Stimulated activated CD4-positive, alpha-beta T cell treated with anti-CD3 and anti-CD28 coated beads, Interleukin-12 subunit alpha, Interleukin-12 subunit beta, amount 100 ng/mL, for 48 hours (primary cell): ENCODE results near the gene SLC38A8.

Source experiments
- DNase-seq, 3 donors: peaks; one replicate each; pipeline ENCODE4 v3.0.0-alpha.2; 2020; ENCODE audit warnings: low read depth in 2 of 3, low spot score in 1 of 3

The SLC38A8 gene

DNA sequence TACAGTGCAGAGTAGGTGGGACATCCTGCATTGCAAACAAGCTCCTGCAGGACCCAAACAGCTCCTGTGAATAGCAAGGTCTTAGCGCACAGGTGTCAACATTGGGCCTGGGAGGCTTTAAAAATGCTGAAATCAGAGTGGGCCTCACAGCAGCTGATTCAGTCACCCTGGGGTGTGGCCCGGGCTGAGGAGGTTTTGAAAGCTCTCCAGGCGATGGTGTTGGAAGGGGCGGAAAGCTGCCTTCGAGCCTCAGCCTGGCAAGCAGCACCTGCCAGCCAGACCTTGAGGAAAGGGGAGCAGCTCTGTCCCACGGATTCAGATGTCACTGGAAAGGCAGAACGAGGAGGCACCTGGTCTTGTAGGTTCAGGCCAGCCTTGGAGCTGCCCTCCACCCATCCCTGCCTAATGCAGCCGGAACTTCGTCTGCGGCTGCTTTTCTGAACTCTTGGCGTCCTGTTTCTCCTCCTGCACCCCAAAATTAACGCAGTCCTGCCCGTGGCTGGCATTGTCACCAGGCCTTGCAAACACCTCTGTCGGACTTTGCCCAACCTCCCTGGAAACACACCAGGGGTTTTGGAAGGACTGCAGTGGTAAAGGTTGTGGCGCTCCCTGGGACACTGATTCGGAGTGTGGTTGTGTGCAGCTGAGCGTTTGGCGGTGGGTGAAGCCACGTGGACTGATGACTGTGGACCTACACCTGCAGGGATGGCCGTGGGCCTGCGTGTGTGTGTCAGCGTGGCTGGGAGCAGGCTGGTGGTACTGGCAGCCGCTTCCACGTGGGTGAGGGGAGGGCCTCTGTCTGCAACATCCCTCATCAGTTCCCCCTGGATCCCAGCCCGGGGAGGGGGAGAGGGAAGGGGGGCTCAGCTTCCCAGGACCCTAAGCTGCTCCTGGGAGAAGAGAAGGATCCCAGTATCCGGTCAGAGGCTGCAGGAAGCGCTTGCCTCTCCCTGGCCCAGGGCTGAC, 71.1 kb downstream of the SLC38A8 start:
- no peak for DNase-seq

DNA sequence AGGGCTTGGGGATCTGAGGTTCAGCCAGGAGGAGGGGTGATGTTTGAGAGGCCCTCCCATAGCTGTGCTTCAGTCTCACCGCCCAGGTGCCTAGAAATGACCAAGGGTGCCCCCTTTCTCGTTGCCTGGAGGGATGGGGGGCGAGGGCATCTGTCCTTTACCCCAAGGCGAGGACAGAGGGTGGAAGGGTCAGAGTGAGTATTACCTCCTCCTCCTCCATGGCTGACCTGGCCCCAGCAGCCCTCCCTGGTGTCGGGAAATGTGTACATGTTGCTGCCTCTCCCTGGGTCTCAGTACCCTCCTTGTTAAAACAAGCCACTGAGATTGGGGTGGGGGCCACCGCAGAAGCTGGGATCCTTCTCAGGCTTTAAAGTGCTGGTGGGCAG, 72.2 kb downstream of the SLC38A8 start:
- DNase-seq: no peak

DNA sequence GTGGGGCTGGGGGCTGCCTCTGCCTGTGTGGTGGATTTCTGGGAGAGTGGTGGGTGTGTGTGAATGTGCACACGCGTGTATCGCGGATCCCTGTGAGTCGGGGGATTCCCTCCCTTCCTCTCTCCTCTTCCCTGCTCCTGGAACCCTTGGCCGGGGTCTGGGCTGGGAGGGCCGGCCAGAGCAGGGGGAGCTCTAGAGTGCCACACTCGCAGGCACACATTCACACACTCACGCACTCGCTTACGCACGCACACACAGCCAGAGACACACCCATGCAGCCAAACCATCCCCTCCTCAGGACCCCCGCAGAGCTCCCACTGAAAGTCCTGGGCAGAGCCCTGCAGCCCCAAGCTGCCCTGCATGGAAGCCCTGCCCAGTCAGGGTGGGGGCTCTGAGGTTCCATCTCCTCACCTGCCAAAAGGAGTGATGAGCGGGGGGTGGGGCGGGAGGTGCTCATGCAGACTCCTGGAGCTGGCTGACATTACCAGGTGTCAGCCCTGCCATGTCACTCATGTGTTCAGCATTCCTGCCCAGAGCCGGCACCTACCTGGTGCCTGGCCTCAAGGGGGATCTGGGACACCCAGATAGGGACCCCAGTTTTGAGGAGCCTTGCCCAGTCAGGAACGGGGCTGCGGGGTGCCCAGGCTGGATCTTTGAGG, 72.7 kb downstream of the SLC38A8 start:
- no peak for DNase-seq

DNA sequence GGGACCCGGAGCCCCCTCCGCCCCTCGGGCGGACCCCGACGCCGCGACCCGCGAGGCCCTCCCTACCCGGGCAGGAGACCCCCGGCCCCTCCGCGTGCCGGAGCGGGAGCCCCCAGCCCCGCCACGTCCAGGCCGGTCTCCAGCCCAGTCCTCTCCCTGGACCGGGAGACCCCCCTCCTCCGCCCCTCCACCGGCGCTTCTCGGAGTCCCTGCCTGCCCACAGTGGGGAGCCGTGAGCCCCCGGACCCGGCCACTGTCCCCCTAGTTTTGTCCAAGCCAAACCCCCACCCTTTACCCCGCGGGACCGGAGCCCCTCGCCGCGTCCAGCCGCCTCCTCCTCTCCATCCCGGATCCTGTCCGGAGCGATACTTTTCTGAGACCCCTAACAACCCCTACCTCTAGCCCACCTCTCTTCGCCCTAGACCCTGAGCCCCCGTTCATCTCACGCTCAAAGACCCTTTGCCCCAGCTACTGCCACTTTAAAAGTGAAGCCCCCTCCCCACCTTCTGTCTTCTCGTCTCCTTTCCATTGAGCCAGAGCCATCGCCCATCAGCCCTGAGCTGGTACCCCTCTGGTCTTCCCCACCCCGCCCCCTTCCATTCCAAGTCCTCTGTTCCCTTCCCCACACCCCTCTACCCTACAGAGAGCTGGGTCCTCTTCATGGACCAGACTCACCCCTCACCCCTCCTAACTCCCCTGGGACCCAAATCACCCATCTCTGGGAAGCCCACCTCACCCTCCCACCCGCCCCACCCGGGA, 73.5 kb downstream of the SLC38A8 start:
- DNase-seq: no peak

DNA sequence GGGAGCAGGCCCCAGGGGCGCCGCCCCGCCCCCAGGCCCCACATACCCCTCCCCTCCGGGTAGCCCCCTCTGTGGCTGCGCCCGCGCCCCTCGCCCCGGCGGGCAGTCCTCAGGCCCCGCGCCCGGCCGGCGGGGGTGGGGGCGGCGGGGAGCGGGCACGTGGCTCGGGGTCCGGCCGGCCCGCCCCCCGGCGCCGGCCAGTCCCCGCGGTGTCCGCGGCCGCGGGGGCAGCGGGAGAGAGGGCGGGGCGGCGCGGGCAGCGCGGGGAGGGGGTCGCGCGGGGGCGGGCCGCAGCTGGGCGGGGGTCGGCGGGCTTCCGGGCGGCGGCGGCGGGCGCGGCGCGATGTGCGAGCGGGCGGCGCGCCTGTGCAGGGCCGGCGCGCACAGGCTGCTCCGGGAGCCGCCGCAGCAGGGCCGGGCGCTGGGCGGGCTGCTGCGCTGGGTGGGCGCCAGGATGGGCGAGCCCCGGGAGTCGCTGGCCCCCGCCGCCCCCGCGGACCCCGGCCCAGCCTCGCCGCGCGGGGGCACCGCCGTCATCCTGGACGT, 74.2 kb downstream of the SLC38A8 start:
- DNase-seq: no peak

DNA sequence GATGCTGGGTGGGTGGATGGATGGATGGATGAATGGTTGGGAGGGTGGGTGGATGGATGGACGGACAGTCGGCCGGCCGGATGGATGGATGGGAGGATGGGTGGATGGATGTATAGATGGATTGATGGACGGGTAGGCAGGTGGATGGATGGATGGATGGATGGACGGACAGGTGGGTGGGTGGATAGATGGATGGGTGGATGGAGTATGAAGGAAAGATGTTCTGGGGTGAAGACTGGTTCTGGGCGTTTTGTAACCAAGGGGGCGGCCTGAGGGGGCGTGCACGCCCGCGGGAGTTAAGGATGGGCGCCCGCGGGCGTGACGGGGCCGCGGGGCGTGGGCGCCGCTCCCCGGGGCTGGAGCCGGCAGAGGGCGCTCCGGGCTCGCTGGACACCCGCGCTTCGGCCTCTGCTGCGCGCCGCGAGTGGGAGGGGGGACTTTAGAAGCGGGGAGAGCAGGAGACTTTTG, 74.7 kb downstream of the SLC38A8 start, which contains the start of gene NECAB2:
NECAB2 (plus strand) TSS at position 407 of the 468 bp plus-strand sequence. CDS start 405 bp downstream, outside the sequence.
- DNase-seq: no peak

DNA sequence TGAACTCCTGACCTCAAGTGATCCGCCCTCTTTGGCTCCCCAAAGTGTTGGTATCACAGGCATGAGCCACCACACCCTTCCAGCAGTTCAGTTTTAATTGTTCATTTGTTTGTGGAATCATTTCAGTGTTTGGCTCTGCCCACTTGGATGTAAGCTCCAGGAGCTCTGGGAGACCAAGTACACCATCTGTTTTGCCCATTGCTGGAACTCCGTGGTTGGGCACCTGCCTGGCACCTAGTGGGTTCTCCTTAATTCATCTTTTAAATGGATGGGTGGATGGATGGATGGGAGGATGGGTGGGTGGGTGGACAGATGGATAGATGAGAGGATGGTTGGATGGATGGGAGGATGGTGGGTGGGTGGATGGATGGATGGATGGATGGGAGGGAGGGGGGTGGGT, 75.5 kb downstream of the SLC38A8 start:
- DNase-seq: no peak

DNA sequence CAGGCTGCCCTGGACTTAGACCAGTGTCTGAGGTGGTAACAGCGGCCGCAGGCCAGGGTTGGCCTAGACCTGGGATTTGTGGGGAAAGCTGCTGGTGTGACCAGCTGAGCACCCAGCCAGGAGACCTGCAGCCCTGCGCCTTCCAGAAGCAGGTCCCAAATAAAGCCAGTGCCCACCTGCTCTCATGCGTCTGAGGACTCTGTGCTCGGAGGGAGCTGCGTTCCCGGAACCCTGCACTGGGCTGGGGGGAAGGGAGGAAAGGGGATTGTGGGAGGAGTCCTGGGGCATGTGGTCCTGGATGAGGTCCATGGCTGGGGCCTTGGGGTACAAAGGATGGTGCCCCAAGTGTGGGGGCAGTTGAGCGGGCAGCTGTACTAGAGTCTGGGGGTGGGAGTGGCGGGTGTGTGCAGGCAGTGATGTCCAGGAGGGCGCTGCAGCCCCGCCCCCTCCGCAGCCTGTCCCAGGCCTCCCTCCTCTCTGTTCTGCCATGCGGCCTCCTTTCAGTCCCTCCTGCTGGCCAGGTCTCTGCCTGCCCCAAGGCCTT, 76.4 kb downstream of the SLC38A8 start:
- no peak for DNase-seq

DNA sequence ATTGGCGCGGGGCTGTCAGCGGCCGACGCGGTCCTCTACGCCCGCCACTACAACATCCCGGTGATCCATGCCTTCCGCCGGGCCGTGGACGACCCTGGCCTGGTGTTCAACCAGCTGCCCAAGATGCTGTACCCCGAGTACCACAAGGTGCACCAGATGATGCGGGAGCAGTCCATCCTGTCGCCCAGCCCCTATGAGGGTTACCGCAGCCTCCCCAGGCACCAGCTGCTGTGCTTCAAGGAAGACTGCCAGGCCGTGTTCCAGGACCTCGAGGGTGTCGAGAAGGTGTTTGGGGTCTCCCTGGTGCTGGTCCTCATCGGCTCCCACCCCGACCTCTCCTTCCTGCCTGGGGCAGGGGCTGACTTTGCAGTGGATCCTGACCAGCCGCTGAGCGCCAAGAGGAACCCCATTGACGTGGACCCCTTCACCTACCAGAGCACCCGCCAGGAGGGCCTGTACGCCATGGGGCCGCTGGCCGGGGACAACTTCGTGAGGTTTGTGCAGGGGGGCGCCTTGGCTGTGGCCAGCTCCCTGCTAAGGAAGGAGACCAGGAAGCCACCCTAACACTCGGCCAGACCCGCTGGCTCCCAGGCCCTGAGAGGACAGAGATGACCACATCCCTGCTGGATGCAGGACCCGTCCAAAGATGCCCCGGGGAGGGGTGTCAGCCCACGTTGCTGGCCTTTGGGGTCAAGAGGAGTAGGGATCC, 77.0 kb downstream of the SLC38A8 start:
- no peak for DNase-seq

DNA sequence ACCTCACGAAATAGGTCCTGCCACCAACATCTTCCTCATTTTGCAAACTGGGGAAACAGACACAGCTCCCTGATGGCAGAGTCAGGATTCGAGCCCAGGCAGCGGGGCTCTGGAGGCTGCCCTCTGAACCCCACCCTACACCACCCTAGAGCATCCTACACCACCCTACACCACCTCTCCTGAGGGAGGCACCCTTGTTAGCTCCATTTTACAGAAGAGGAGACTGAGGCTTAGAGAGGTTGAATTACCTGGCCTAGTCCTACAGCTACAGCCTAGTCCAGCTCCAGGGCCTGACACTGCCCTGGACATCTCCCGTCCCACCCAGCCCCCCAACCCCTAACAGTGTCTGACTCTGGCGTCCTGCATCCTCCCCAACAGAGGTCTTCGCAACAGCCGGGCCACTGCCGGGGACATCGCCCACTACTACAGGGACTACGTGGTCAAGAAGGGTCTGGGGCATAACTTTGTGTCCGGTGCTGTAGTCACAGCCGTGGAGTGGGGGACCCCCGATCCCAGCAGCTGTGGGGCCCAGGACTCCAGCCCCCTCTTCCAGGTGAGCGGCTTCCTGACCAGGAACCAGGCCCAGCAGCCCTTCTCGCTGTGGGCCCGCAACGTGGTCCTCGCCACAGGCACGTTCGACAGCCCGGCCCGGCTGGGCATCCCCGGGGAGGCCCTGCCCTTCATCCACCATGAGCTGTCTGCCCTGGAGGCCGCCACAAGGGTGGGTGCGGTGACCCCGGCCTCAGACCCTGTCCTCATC, 77.7 kb downstream of the SLC38A8 start:
- no peak for DNase-seq

DNA sequence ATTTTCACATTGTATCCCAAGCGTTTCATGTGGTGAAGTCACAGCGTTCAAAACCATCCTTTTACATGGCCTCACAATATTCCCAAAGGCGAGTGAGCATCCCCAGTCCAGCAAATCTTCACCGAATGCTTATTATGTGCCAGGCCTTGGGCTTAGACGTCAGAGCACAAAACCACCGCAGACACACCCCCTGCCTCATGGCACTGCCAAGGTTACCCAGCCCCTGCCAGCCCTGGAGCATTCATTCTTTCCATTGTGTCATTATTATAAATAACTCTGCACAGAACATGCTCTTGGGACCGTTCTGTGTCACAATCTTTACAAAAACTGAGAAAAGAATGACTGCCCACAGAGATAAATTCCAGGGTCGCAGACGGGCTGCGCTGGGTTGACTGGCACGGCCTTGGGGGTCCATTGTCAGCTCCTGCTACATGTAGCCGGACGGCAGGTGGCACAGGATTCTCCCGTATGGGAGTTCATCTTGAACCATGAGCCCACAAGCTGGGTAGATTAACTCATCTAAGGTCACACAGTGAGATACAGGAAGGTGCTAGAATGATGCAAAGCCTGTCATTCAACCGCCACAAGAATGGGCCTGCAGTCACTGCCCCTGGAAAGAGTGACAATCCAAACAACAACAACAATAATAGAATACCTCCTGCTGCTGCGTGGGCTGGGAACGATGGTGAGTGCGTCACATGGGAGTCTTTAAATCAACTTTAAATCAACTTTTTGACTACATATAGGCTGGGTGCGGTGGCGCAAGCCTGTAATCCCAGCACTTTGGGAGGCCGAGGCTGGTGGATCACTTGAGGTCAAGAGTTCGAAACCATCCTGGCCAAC, 79.1 kb downstream of the SLC38A8 start:
- DNase-seq: no peak

DNA sequence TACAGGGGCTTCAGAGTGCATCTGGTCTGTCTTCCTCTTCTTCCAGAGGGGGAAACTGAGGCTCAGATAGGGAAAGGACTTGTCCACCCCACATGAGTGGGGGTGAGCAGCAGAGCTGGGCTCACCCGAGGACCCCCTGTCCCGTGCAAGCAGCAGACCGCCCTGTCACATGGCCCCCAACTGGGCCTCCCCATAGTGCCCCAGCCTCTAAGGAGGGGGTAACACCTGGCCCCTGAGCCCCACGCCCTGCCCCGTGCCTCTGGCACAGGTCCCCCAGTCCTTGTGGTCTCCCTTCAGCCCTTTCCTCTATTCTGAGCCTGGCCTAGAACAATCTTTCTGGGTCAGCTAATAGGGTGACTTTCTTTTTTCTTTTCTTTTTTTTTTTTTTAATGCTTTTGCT, 81.0 kb downstream of the SLC38A8 start:
- no peak for DNase-seq

DNA sequence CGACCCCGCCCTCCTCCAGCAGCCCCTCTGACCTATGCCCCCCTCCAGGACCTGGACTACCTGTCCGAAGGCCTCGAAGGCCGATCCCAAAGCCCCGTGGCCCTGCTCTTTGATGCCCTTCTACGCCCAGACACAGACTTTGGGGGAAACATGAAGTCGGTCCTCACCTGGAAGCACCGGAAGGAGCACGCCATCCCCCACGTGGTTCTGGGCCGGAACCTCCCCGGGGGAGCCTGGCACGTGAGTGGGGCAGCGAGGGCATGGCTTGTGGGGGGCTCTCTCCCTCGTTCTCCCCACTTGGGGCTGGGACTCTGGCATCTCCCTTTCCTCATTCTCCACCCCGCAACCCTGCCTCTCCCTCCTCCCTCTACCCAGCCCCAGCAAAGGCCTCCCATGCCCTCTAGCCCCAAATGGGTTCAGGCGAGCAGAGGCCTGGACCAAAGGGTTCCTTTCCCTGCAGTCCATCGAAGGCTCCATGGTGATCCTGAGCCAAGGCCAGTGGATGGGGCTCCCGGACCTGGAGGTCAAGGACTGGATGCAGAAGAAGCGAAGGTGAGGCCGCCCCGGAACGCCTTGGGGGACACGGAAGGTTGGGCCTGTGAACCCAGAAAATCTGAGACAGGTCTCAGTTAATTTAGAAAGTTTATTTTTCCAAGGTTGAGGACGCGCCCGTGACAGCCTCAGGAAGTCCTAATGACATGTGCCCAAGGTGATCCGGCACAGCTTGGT, 81.9 kb downstream of the SLC38A8 start:
- no peak for DNase-seq
